ENCODE measurements around the gene SETDB2. TPM values are rescaled to one million over a fixed set of nuclear protein-coding genes. Genes with fewer than 3 reads are reported as not detected.

Gene SETDB2
- total RNA-seq, 1 experiment from 2014 or later = 14.7 TPM

- intact Hi-C loops (cut with micrococcal nuclease; ENCODE audit: unreplicated experiment) = no loop called here
- DNase-seq = no peak
These were observed 39.4 kb upstream of the SETDB2 start for GRCh38 chr13:49404703-49405020.

GRCh38 chr13:49407068-49407467 lies 37.0 kb upstream of the SETDB2 start:
- H3K27me3 ChIP-seq (replicated peaks; ENCODE audit: control insufficient read depth, insufficient read depth, low read length) = no peaks in the 10 kb centered on the region
- H3K9me3 Mint-ChIP-seq (ENCODE audit: unreplicated experiment) = peaks cover 28% of the 10 kb centered on the region
- ChIA-PET CTCF (no interaction called here), POLR2A (no interaction called here)
- peaks cover 3% of the 10 kb centered on the region for H3K4me1 ChIP-seq
- H3K9me3 ChIP-seq = peaks cover 6% of the 10 kb centered on the region
- no peak for DNase-seq
- no peaks in the 10 kb centered on the region for H3K36me3 ChIP-seq (ENCODE audit: control insufficient read depth, insufficient read depth, low read length)
- no peak overlapping the region for H3K4me3 Mint-ChIP-seq (ENCODE audit: unreplicated experiment)
- H3K27ac Mint-ChIP-seq (ENCODE audit: unreplicated experiment) = no peak overlapping the region
- intact Hi-C loops (cut with micrococcal nuclease; ENCODE audit: unreplicated experiment) = no loop called here
- BruUV-seq (replicated peaks) = no TSS peak
- H3K4me3 ChIP-seq (ENCODE audit: low read depth, low read length) = no peak overlapping the region
- H3K27me3 Mint-ChIP-seq (ENCODE audit: insufficient read depth, unreplicated experiment) = no peaks in the 10 kb centered on the region
- H3K36me3 Mint-ChIP-seq (ENCODE audit: insufficient read depth, unreplicated experiment) = peaks cover 6% of the 10 kb centered on the region
- H3K4me1 Mint-ChIP-seq (ENCODE audit: low read depth, unreplicated experiment) = peaks cover 20% of the 10 kb centered on the region
- TF ChIP-seq CTCF (IDR thresholded peaks at IDR 0.05; ENCODE audit: insufficient read depth in 1 of 2, low read depth in 1 of 2, low read length in 1 of 2, severe bottlenecking in 1 of 2, unreplicated experiment in 1 of 2) = no peak

More at GRCh38 chr13:49404703-49405020, 39.4 kb upstream of the SETDB2 start:
- no TSS peak for BruUV-seq (replicated peaks)
- CTCF ChIA-PET = no interaction called here
- peaks cover 28% of the 10 kb centered on the region for H3K9me3 Mint-ChIP-seq (ENCODE audit: unreplicated experiment)
- POLR2A ChIA-PET = no interaction called here
- peaks cover 6% of the 10 kb centered on the region for H3K36me3 Mint-ChIP-seq (ENCODE audit: insufficient read depth, unreplicated experiment)
- no peak for TF ChIP-seq CTCF (IDR thresholded peaks at IDR 0.05; ENCODE audit: insufficient read depth in 1 of 2, low read depth in 1 of 2, low read length in 1 of 2, severe bottlenecking in 1 of 2, unreplicated experiment in 1 of 2)
- no peak overlapping the region for H3K4me3 Mint-ChIP-seq (ENCODE audit: unreplicated experiment)
- H3K4me1 Mint-ChIP-seq (ENCODE audit: low read depth, unreplicated experiment) = peaks cover 20% of the 10 kb centered on the region
- H3K4me3 ChIP-seq (ENCODE audit: low read depth, low read length) = no peak overlapping the region
- peak overlapping the region; percentile 27 for H3K27ac Mint-ChIP-seq (ENCODE audit: unreplicated experiment)
- H3K27me3 Mint-ChIP-seq (ENCODE audit: insufficient read depth, unreplicated experiment) = no peaks in the 10 kb centered on the region
- peaks cover 6% of the 10 kb centered on the region for H3K9me3 ChIP-seq
- H3K4me1 ChIP-seq = peaks cover 19% of the 10 kb centered on the region
- H3K36me3 ChIP-seq (ENCODE audit: control insufficient read depth, insufficient read depth, low read length) = no peaks in the 10 kb centered on the region
- no peaks in the 10 kb centered on the region for H3K27me3 ChIP-seq (replicated peaks; ENCODE audit: control insufficient read depth, insufficient read depth, low read length)

GRCh38 chr13:49407936-49408335 lies 36.1 kb upstream of the SETDB2 start:
- POLR2A ChIA-PET = no interaction called here
- intact Hi-C loops (cut with micrococcal nuclease; ENCODE audit: unreplicated experiment) = no loop called here
- Histone ChIP-seq H3K9me3 (peaks cover 6% of the 10 kb centered on the region), H3K4me3 (ENCODE audit: low read depth, low read length) (no peak overlapping the region), H3K27me3 (replicated peaks; ENCODE audit: control insufficient read depth, insufficient read depth, low read length) (no peaks in the 10 kb centered on the region), H3K4me1 (no peaks in the 10 kb centered on the region), H3K36me3 (ENCODE audit: control insufficient read depth, insufficient read depth, low read length) (no peaks in the 10 kb centered on the region)
- H3K9me3 Mint-ChIP-seq (ENCODE audit: unreplicated experiment) = peaks cover 28% of the 10 kb centered on the region
- no peak overlapping the region for H3K27ac Mint-ChIP-seq (ENCODE audit: unreplicated experiment)
- H3K4me3 Mint-ChIP-seq (ENCODE audit: unreplicated experiment) = no peak overlapping the region
- H3K4me1 Mint-ChIP-seq (ENCODE audit: low read depth, unreplicated experiment) = peaks cover 20% of the 10 kb centered on the region
- DNase-seq = no peak
- CTCF ChIA-PET = no interaction called here
- H3K36me3 Mint-ChIP-seq (ENCODE audit: insufficient read depth, unreplicated experiment) = peaks cover 6% of the 10 kb centered on the region
- no peaks in the 10 kb centered on the region for H3K27me3 Mint-ChIP-seq (ENCODE audit: insufficient read depth, unreplicated experiment)
- TF ChIP-seq CTCF (IDR thresholded peaks at IDR 0.05; ENCODE audit: insufficient read depth in 1 of 2, low read depth in 1 of 2, low read length in 1 of 2, severe bottlenecking in 1 of 2, unreplicated experiment in 1 of 2) = no peak
- no TSS peak for BruUV-seq (replicated peaks)

Data from Caco-2 (cell line).